Colonic mucosa (tissue), 4 donors: ENCODE results near the gene LTBP2. TPM values are rescaled to one million over a fixed set of nuclear protein-coding genes. Genes with fewer than 3 reads are reported as not detected.

ENCODE experiments used
- DNase-seq: peaks from one replicate; pipeline ENCODE4 v3.0.0-alpha.2; 2020
- H3K27ac ChIP-seq: fragments of 200-600 bp; one replicate; pipeline ENCODE4 v1.8.0; 2021
- H3K27me3 ChIP-seq: fragments of 200-600 bp; one replicate; pipeline ENCODE4 v1.8.0; 2021
- H3K36me3 ChIP-seq: fragments of 200-600 bp; one replicate; pipeline ENCODE4 v1.8.0; 2021
- H3K4me1 ChIP-seq: fragments of 200-600 bp; one replicate; pipeline ENCODE4 v1.8.0; 2021; ENCODE audit warnings: mild to moderate bottlenecking
- H3K4me3 ChIP-seq: fragments of 200-600 bp; one replicate; pipeline ENCODE4 v1.8.0; 2021
- H3K9ac ChIP-seq, 2 donors: one replicate each; pipeline ENCODE4 v1.7.0; 2013; ENCODE audit warnings: control low read depth in 2 of 2, low read depth in 2 of 2, low read length in 2 of 2
- H3K9me3 ChIP-seq: fragments of 200-600 bp; one replicate; pipeline ENCODE4 v1.8.0; 2021
- CTCF ChIP-seq: fragments of 200-600 bp; IDR thresholded peaks from one replicate; pipeline ENCODE4 v1.8.0; 2022; ENCODE audit warnings: antibody characterized with exemption, mild to moderate bottlenecking
- intact Hi-C: fragments of 100-400 bp; cut with DNase I; formaldehyde crosslinking; loops from one replicate; pipeline ENCODE4 v1.14.1; 2022
- total RNA-seq, 2 donors: library from RNA; stranded (reverse); fragmentation: NEBNext Ultra II Directional in 1 of 2; extraction: Animal tissue kit (Norgen Biotek cat#: 25700) in 1 of 2; gene quantifications; one replicate each; pipeline ENCODE4 v1.2.1, GENCODE V29; 2021
- donor health status: healthy.
- donor health status: DM: no; HTN: no; CAD: no.
- donor health status: DM: no; HTN: no; CAD: no.

LTBP2 gene
- total RNA-seq, 2 donors from 2014 or later = 1.9 to 3.7 TPM

- no peak for TF ChIP-seq CTCF
- Histone ChIP-seq H3K4me3 (no peak overlapping the region), H3K36me3 (no peaks in the 10 kb centered on the region), H3K9me3 (no peaks in the 10 kb centered on the region), H3K4me1 (no peaks in the 10 kb centered on the region), H3K27ac (no peak overlapping the region), H3K9ac (no peak overlapping the region), H3K27me3 (no peaks in the 10 kb centered on the region)
- no peak for DNase-seq
- intact Hi-C loops = no loop called here
These were observed 49.4 kb downstream of the LTBP2 start for GRCh38 chr14:74562515-74563232.

GRCh38 chr14:74558655-74559054 lies 53.4 kb downstream of the LTBP2 start:
- no peak overlapping the region for H3K9ac ChIP-seq
- no peak overlapping the region for H3K27ac ChIP-seq
- no peaks in the 10 kb centered on the region for H3K27me3 ChIP-seq
- no peaks in the 10 kb centered on the region for H3K9me3 ChIP-seq
- H3K36me3 ChIP-seq = no peaks in the 10 kb centered on the region
- intact Hi-C loops = no loop called here
- H3K4me3 ChIP-seq = no peak overlapping the region
- H3K4me1 ChIP-seq = no peaks in the 10 kb centered on the region
- no peak for TF ChIP-seq CTCF
- DNase-seq = no peak

- Histone ChIP-seq H3K4me3 (no peak overlapping the region), H3K27me3 (no peaks in the 10 kb centered on the region), H3K36me3 (no peaks in the 10 kb centered on the region), H3K9ac (no peak overlapping the region), H3K9me3 (no peaks in the 10 kb centered on the region), H3K4me1 (no peaks in the 10 kb centered on the region), H3K27ac (no peak overlapping the region)
- DNase-seq = no peak
- TF ChIP-seq CTCF = no peak
- intact Hi-C loops = no loop called here
These were observed 54.3 kb downstream of the LTBP2 start for GRCh38 chr14:74557691-74558090.

- Histone ChIP-seq H3K36me3 (no peaks in the 10 kb centered on the region), H3K9ac (no peak overlapping the region), H3K9me3 (no peaks in the 10 kb centered on the region), H3K27ac (no peak overlapping the region), H3K4me3 (no peak overlapping the region), H3K27me3 (no peaks in the 10 kb centered on the region), H3K4me1 (no peaks in the 10 kb centered on the region)
- DNase-seq = no peak
- intact Hi-C loops = no loop called here
- no peak for TF ChIP-seq CTCF
These were observed 56.5 kb downstream of the LTBP2 start for GRCh38 chr14:74555476-74556050.

- Histone ChIP-seq H3K27me3 (no peaks in the 10 kb centered on the region), H3K9ac (no peak overlapping the region), H3K9me3 (no peaks in the 10 kb centered on the region), H3K4me3 (no peak overlapping the region), H3K36me3 (no peaks in the 10 kb centered on the region), H3K27ac (no peak overlapping the region), H3K4me1 (no peaks in the 10 kb centered on the region)
- intact Hi-C loops = no loop called here
- TF ChIP-seq CTCF = no peak
- no peak for DNase-seq
These were observed 57.2 kb downstream of the LTBP2 start for GRCh38 chr14:74554742-74555362.
